RWPE1 (cell line): Measurements from ENCODE around the gene TKT.

Experiments
- CTCF ChIA-PET: fragments of 350-600 bp; sonication (Branson Sonifier 250); formaldehyde crosslinking; extraction: SDS; loops from one replicate; lab custom pipeline; 2021; lab: Yijun Ruan, JAX
- POLR2A ChIA-PET: fragments of 400-600 bp; formaldehyde crosslinking; extraction: SDS; loops from one replicate; lab custom pipeline; 2020; ENCODE audit warnings: antibody characterized with exemption; ENCODE audit not compliant: low non-redundant PET; lab: Yijun Ruan, JAX
- DNase-seq: peaks from one replicate; pipeline ENCODE4 v3.0.0; 2012; ENCODE audit warnings: low spot score
- H3K27ac ChIP-seq: fragments of 450-650 bp; 2 replicates; pipeline ENCODE4 v1.5.1; 2017
- TF ChIP-seq, protein P1 (sequence below): fragments of 450-650 bp; conservative IDR thresholded peaks from 2 replicates; pipeline ENCODE4 v1.5.1; 2017; ENCODE audit warnings: low read depth, mild to moderate bottlenecking

Gene TKT

GRCh38 chr3:53263907-53264306 lies 8.1 kb upstream of the TKT start:
- POLR2A ChIA-PET = no interaction called here
- TF ChIP-seq, protein P1, sequence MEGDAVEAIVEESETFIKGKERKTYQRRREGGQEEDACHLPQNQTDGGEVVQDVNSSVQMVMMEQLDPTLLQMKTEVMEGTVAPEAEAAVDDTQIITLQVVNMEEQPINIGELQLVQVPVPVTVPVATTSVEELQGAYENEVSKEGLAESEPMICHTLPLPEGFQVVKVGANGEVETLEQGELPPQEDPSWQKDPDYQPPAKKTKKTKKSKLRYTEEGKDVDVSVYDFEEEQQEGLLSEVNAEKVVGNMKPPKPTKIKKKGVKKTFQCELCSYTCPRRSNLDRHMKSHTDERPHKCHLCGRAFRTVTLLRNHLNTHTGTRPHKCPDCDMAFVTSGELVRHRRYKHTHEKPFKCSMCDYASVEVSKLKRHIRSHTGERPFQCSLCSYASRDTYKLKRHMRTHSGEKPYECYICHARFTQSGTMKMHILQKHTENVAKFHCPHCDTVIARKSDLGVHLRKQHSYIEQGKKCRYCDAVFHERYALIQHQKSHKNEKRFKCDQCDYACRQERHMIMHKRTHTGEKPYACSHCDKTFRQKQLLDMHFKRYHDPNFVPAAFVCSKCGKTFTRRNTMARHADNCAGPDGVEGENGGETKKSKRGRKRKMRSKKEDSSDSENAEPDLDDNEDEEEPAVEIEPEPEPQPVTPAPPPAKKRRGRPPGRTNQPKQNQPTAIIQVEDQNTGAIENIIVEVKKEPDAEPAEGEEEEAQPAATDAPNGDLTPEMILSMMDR = no peak
- CTCF ChIA-PET = no interaction called here
- DNase-seq = no peak
- H3K27ac ChIP-seq = peak overlapping the region; percentile 93

DNA sequence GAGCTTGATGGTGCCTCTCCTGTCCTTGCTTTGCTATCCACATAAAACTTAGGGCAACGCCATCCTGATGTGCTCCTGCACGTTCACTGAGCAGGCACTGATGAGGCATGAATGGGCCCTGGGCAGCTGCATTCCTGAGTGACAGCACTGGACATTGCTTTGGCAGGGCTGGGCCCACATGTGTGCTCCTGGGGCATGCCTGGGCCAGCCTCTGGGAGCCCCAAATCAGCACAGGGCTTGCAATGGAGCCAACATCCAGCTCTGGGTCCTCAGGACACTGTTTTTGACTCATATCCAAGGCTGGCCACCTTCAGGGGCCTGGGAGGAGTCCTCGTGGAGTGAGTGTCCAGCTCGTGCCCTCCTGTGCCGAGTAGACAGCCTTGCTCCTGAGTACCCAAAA lies 5.9 kb upstream of the TKT start:
- ChIA-PET CTCF (interaction anchor here (0.7 kb wide), 1 partner anchor 40 kb away, joined by 3 read pairs; no protein-coding TSS in a partner anchor), POLR2A (interaction anchor here (0.5 kb wide), 1 partner anchor 23 kb away, joined by 4 read pairs; no protein-coding TSS in a partner anchor)
- peak overlapping the region; percentile 93 for H3K27ac ChIP-seq
- DNase-seq = peak; percentile 8
- TF ChIP-seq, protein P1 = no peak

DNA sequence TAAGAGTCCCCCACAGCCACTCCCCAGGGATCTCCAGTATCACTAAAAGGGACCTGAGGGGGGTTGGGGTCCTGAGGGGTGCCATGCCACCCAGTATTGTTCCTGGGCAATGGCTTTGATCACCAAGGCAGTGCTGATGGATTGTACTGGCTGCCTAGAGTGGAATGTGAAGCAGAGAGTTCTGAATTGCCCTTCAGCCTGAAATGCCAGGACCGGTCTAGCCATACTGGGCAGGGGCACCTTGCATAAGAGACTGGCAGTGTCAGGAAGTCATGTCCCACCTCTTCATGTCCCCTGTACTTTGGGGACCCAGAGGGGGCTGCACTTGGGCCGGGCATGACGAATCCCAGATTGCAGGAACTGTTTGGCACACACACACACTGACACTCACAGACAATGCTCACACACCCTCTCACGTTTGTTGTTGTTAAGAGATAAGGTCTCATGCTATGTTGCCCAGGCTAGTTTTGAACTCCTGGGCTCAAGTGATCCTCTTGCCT lies 4.5 kb upstream of the TKT start:
- ChIA-PET POLR2A (no interaction called here), CTCF (interaction anchor here (0.7 kb wide), 1 partner anchor 9 kb away, joined by 3 read pairs; no protein-coding TSS in a partner anchor)

GRCh38 chr3:53259427-53260259 lies 3.8 kb upstream of the TKT start:
- POLR2A ChIA-PET = no interaction called here
- DNase-seq = no peak
- peak overlapping the region; percentile 93 for H3K27ac ChIP-seq
- TF ChIP-seq, protein P1 = no peak
- CTCF ChIA-PET = interaction anchor here (0.7 kb wide), 1 partner anchor 10 kb away, joined by 3 read pairs; no protein-coding TSS in a partner anchor

More for the DNA sequence above, 4.5 kb upstream of the TKT start:
- no peak for DNase-seq
- TF ChIP-seq, protein P1 = no peak
- H3K27ac ChIP-seq = peak overlapping the region; percentile 93

GRCh38 chr3:53258600-53259426 lies 3.0 kb upstream of the TKT start:
- TF ChIP-seq, protein P1 = no peak
- peak overlapping the region; percentile 93 for H3K27ac ChIP-seq
- DNase-seq = no peak
- CTCF ChIA-PET = no interaction called here
- POLR2A ChIA-PET = no interaction called here

DNA sequence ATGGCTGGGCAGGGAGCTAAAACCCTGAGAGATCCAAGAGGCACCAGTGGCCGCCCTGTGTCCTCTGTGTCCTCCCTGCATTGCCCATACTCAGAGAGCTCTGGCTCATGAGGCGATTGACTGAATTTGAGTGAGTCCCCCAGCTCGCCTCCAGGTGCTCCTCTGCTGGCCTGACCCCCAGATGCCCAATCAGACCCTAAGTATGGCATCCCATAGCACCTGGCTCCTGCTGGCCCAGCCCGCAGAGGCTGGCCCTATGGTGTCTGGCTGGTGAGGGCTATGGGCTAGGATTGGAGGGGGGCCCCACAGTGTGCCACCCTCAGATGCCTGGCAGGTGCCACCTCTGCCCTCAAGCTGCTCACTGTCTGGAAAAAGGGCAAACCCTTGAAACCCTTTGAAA lies 1.6 kb upstream of the TKT start:
- H3K27ac ChIP-seq = peak overlapping the region; percentile 92
- ChIA-PET POLR2A (no interaction called here), CTCF (no interaction called here)
- TF ChIP-seq, protein P1 = no peak
- DNase-seq = no peak
